SK-N-SH (cell line): ENCODE data around the gene PABPN1L. TPM values are rescaled to one million over a fixed set of nuclear protein-coding genes. Genes with fewer than 3 reads are reported as not detected.

Source experiments
- CTCF ChIA-PET: fragments of 300-600, 350-600 bp; formaldehyde crosslinking; extraction: SDS; loops from one replicate; lab custom pipeline; 2021; lab: Yijun Ruan, JAX
- POLR2A ChIA-PET: fragments of 350-600 bp; sonication (Branson Sonifier 250); formaldehyde crosslinking; extraction: SDS; loops from one replicate; lab custom pipeline; 2020; ENCODE audit warnings: antibody characterized with exemption, inconsistent platforms; lab: Yijun Ruan, JAX
- DNase-seq: peaks from one replicate; pipeline ENCODE4 v3.0.0; 2012
- H2AFZ ChIP-seq: fragments of 200-600 bp; sonication (generic); 2 replicates; pipeline ENCODE4 v1.8.1; 2016; ENCODE audit warnings: antibody characterized with exemption, mild to moderate bottlenecking, low read depth
- H3F3A ChIP-seq: fragments of 200-600 bp; sonication (generic); replicated peaks from 2 replicates; pipeline ENCODE3; 2016; ENCODE audit warnings: antibody characterized with exemption, mild to moderate bottlenecking; ENCODE audit not compliant: insufficient read depth
- H3K27ac ChIP-seq, 2 experiments: fragments of 200-500 bp in 1 of 2; fragments of 200-600 bp in 1 of 2; sonication (Bioruptor generic) in 1 of 2; sonication (generic), shearing (Covaris generic) in 1 of 2; 2 replicates each; pipeline versions ENCODE4 v1.5.1 to v1.6.1; 2014 to 2016; ENCODE audit warnings: low read depth in 2 of 2, inconsistent platforms in 1 of 2, low read length in 1 of 2, mild to moderate bottlenecking in 1 of 2, mixed read lengths in 1 of 2
- H3K27me3 ChIP-seq: fragments of 200-600 bp; sonication (generic), shearing (Covaris generic); 2 replicates; pipeline ENCODE4 v1.6.1; 2016; ENCODE audit warnings: mixed run types; ENCODE audit not compliant: insufficient read depth
- H3K36me3 ChIP-seq, 2 experiments: fragments of 200-500 bp in 1 of 2; fragments of 200-600 bp in 1 of 2; sonication (Bioruptor generic) in 1 of 2; sonication (generic) in 1 of 2; replicated peaks in 1 of 2; 2 replicates each; pipeline versions ENCODE3 to v1.5.1; 2014 to 2016; ENCODE audit warnings: low read length in 1 of 2, mild to moderate bottlenecking in 1 of 2; ENCODE audit not compliant: insufficient read depth in 2 of 2, control insufficient read depth in 1 of 2
- H3K4me1 ChIP-seq, 2 experiments: fragments of 200-500 bp in 1 of 2; fragments of 200-600 bp in 1 of 2; sonication (Bioruptor generic) in 1 of 2; sonication (generic), shearing (Covaris generic) in 1 of 2; 2 replicates each; pipeline versions ENCODE4 v1.5.1 to v1.6.1; 2014 to 2016; ENCODE audit warnings: low read depth in 1 of 2, low read length in 1 of 2, mixed run types in 1 of 2; ENCODE audit not compliant: insufficient read depth in 2 of 2, control insufficient read depth in 1 of 2
- H3K4me2 ChIP-seq: fragments of 200-600 bp; sonication (generic), shearing (Covaris generic); 2 replicates; pipeline ENCODE4 v1.6.1; 2017; ENCODE audit warnings: mixed run types
- H3K4me3 ChIP-seq, 2 experiments: fragments of 200-500 bp in 1 of 2; fragments of 200-600 bp in 1 of 2; sonication (Bioruptor generic) in 1 of 2; sonication (generic), shearing (Covaris generic) in 1 of 2; 2 replicates each; pipeline versions ENCODE4 v1.5.1 to v1.8.1; 2014 to 2016; ENCODE audit warnings: low read depth in 2 of 2, inconsistent platforms in 1 of 2, low read length in 1 of 2, mild to moderate bottlenecking in 1 of 2, mixed read lengths in 1 of 2, moderate library complexity in 1 of 2
- H3K79me2 ChIP-seq: fragments of 200-600 bp; sonication (generic); 2 replicates; pipeline ENCODE4 v1.8.1; 2017; ENCODE audit warnings: mild to moderate bottlenecking; ENCODE audit not compliant: insufficient read depth
- H3K9ac ChIP-seq: fragments of 200-600 bp; sonication (generic); 2 replicates; pipeline ENCODE4 v1.6.1; 2017; ENCODE audit warnings: mixed run types
- H3K9me2 ChIP-seq: fragments of 200-600 bp; sonication (generic); 2 replicates; pipeline ENCODE4 v1.6.1; 2017; ENCODE audit warnings: mixed run types
- H3K9me3 ChIP-seq: fragments of 200-600 bp; sonication (generic); 2 replicates; pipeline ENCODE4 v1.6.1; 2017; ENCODE audit warnings: mixed run types, mild to moderate bottlenecking, moderate library complexity
- H4K20me1 ChIP-seq: fragments of 200-600 bp; sonication (generic); 2 replicates; pipeline ENCODE4 v1.6.1; 2017; ENCODE audit warnings: mild to moderate bottlenecking, mixed run types; ENCODE audit not compliant: insufficient read depth
- CHD2 ChIP-seq: fragments of 150-350 bp; IDR thresholded peaks from 2 replicates; pipeline ENCODE4 v1.6.1; 2018; ENCODE audit warnings: low read length; ENCODE audit not compliant: partially characterized antibody
- FOSL2 ChIP-seq: IDR thresholded peaks from 2 replicates; pipeline ENCODE4 v1.4.0; 2012; ENCODE audit warnings: low read depth, mild to moderate bottlenecking, moderate library complexity, borderline replicate concordance
- MEF2A ChIP-seq: IDR thresholded peaks from 2 replicates; pipeline ENCODE4 v1.4.0; 2012; ENCODE audit warnings: low read depth, borderline replicate concordance
- MXI1 ChIP-seq: IDR thresholded peaks from 2 replicates; pipeline ENCODE4 v1.6.1; 2012; ENCODE audit warnings: mild to moderate bottlenecking, low read depth, low read length, improper control_type of control experiment
- PBX3 ChIP-seq: IDR thresholded peaks from 2 replicates; pipeline ENCODE4; 2012
- RCOR1 ChIP-seq: fragments of 150-350 bp; IDR thresholded peaks from 2 replicates; pipeline ENCODE4 v1.6.1; 2017; ENCODE audit warnings: antibody characterized with exemption, low read length
- RFX5 ChIP-seq: IDR thresholded peaks from 2 replicates; pipeline ENCODE4 v1.6.1; 2012; ENCODE audit warnings: mild to moderate bottlenecking, improper control_type of control experiment, low read length
- RXRA ChIP-seq: IDR thresholded peaks from 2 replicates; pipeline ENCODE4 v1.4.0; 2012; ENCODE audit warnings: low read depth, mild to moderate bottlenecking, borderline replicate concordance
- SIN3A ChIP-seq: IDR thresholded peaks from 2 replicates; pipeline ENCODE4 v1.6.1; 2012; ENCODE audit warnings: low read depth, mild to moderate bottlenecking, low read length, moderate library complexity, borderline replicate concordance
- USF1 ChIP-seq: IDR thresholded peaks from 2 replicates; pipeline ENCODE4 v1.4.0; 2012; ENCODE audit warnings: low read depth, borderline replicate concordance
- WGBS: methylation state at CpG from one replicate; pipeline ENCODE4 v1.1.6; 2017; ENCODE audit warnings: low lambda C conversion rate; 5-methylcytosine and 5-hydroxymethylcytosine counted together
- polyA plus RNA-seq, 3 experiments: library from polyadenylated mRNA; depleted of rRNA; stranded (reverse); fragments of >200 nt; gene quantifications; 2 replicates each; pipeline ENCODE4 v1.2.3, GENCODE V29; 2012
- TF ChIP-seq, protein P1 (sequence below): fragments of 200-600 bp; sonication (generic); IDR thresholded peaks from 2 replicates; pipeline ENCODE4 v1.6.1; 2017; ENCODE audit warnings: antibody characterized with exemption, mild to moderate bottlenecking, moderate library complexity

The PABPN1L gene
- polyA plus RNA-seq, 1 of the 3 experiments (the other 2 are of a cell fraction) = not detected

DNA sequence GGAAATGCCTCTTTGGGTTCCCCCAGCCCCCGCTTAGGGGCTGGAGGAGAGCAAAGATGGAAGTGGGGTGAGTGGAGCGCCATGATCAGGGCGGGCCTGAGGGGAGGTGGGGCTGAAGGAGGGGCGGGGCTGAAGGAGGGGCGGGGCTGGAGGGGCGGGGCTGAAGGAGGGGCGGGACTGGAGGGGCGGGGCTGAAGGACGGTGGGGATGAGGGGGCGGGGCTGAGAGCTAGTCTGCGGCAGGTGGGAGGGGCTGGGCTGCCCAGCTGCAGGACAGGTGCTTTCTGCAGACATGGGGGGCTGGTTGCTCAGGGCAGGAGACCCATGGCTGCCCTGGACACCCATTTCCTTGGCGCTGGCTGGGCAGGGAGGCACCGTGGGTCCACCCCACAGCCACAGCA lies 39.1 kb upstream of the PABPN1L start:
- Histone ChIP-seq H3K9me3 (no peaks in the 10 kb centered on the region), H3K4me1 (no peaks in the 10 kb centered on the region; a peak in 1 of 4 replicates), H3K27ac (no peak overlapping the region), H3K36me3 (no peaks in the 10 kb centered on the region), H3K9ac (no peak overlapping the region), H3K9me2 (no peaks in the 10 kb centered on the region), H3K79me2 (no peaks in the 10 kb centered on the region), H3K4me3 (no peak overlapping the region), H3K4me2 (no peak overlapping the region), H2AFZ (no peak overlapping the region), H3K27me3 (peaks cover 20% of the 10 kb centered on the region), H3F3A (no peaks in the 10 kb centered on the region), H4K20me1 (no peaks in the 10 kb centered on the region)
- TF ChIP-seq, protein P1, sequence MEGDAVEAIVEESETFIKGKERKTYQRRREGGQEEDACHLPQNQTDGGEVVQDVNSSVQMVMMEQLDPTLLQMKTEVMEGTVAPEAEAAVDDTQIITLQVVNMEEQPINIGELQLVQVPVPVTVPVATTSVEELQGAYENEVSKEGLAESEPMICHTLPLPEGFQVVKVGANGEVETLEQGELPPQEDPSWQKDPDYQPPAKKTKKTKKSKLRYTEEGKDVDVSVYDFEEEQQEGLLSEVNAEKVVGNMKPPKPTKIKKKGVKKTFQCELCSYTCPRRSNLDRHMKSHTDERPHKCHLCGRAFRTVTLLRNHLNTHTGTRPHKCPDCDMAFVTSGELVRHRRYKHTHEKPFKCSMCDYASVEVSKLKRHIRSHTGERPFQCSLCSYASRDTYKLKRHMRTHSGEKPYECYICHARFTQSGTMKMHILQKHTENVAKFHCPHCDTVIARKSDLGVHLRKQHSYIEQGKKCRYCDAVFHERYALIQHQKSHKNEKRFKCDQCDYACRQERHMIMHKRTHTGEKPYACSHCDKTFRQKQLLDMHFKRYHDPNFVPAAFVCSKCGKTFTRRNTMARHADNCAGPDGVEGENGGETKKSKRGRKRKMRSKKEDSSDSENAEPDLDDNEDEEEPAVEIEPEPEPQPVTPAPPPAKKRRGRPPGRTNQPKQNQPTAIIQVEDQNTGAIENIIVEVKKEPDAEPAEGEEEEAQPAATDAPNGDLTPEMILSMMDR = no peak
- TF ChIP-seq RCOR1 = no peak
- TF ChIP-seq PBX3 = no peak
- no peak for TF ChIP-seq RFX5
- TF ChIP-seq MXI1 = no peak
- no peak for TF ChIP-seq FOSL2
- DNase-seq = peak; percentile 83
- POLR2A ChIA-PET = no interaction called here
- CTCF ChIA-PET = interaction anchor here (0.9 kb wide), 1 partner anchor 169 kb away, joined by 5 read pairs; no protein-coding TSS in a partner anchor
- WGBS = 41% methylated on average over 12 of the region's 13 CpGs

DNA sequence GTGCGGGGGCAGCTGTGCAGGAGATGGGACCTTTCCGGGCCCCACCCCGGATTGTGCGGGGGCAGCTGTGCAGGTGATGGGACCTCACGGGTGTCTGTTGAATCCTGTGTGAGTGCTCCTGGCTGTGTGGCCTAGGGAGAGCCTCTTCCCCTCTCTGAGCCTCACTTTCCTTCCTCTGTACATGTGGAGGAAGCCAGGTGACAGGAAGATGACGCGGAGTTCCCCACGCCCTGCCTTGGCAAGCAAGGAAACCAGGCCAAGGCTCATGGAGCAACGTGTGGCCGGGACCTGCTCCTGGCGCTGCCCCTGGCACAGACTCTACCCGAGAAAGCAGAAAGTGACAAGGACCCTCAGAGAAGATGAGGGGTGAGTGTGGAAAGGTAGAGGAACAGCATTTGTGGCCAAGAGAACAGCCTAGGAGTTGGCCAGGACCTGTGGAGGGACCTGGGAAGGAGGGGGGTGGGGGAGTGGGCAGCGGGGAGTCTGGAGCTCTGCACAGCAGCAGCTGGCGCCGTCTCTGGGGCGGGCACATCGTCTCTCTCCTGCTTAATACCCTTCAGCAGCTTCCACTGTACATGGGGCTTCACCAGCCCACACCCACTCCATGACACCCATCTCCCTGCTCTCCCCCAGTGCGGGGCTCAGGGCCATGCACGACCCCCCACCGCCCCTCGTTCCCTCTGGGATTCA lies 38.4 kb upstream of the PABPN1L start:
- Histone ChIP-seq H3K27ac (no peak overlapping the region), H3K36me3 (no peaks in the 10 kb centered on the region), H3K27me3 (peaks cover 27% of the 10 kb centered on the region), H3K4me2 (no peak overlapping the region), H4K20me1 (no peaks in the 10 kb centered on the region), H2AFZ (no peak overlapping the region), H3K79me2 (no peaks in the 10 kb centered on the region), H3K9me3 (no peaks in the 10 kb centered on the region), H3K9ac (no peak overlapping the region), H3K9me2 (no peaks in the 10 kb centered on the region), H3K4me1 (no peaks in the 10 kb centered on the region; a peak in 1 of 4 replicates), H3K4me3 (no peak overlapping the region), H3F3A (no peaks in the 10 kb centered on the region)
- ChIA-PET POLR2A (no interaction called here), CTCF (interaction anchor here (0.9 kb wide), 1 partner anchor 169 kb away, joined by 5 read pairs; no protein-coding TSS in a partner anchor)
- TF ChIP-seq USF1 (no peak), SIN3A (no peak), CHD2 (no peak), MEF2A (no peak), RXRA (no peak)
- 73% methylated on average over 19 of the region's 21 CpGs for WGBS
- DNase-seq = no peak
